IMR-90 (cell line): ENCODE data around the gene CCDC7. TPM values are rescaled to one million over a fixed set of nuclear protein-coding genes. Genes with fewer than 3 reads are reported as not detected.

ENCODE experiments used
- ATAC-seq: fragments of 200-7000 bp; cut with Tn5 transposase; 2 replicates; pipeline ENCODE4 v1.9.1; 2020; ENCODE audit warnings: low read depth, mild to moderate bottlenecking, moderate library complexity
- BruUV-seq: library from RNA; stranded (reverse); fragments of 400-500 nt; replicated peaks from 2 replicates; lab custom pipeline; 2021; lab: Mats Ljungman, UMichigan
- CTCF ChIA-PET: fragments of 300-600 bp; formaldehyde crosslinking; extraction: SDS; loops from one replicate; lab custom pipeline; 2021; ENCODE audit warnings: antibody characterized with exemption; lab: Yijun Ruan, JAX
- POLR2A ChIA-PET: fragments of 300-600 bp; sonication (Branson Sonifier 250); formaldehyde crosslinking; loops from one replicate; lab custom pipeline; 2022; ENCODE audit warnings: antibody characterized with exemption; ENCODE audit not compliant: unreplicated experiment; lab: Charles Lee
- DNase-seq: peaks from one replicate; pipeline ENCODE4 v3.0.0; 2013
- H2AFZ ChIP-seq: replicated peaks from 2 replicates; pipeline ENCODE3; 2013; ENCODE audit warnings: low read length, mild to moderate bottlenecking; ENCODE audit not compliant: poor library complexity
- H2AK5ac ChIP-seq: 2 replicates; pipeline ENCODE4 v1.6.1; 2013; ENCODE audit warnings: low read depth, low read length, inconsistent platforms
- H2AK9ac ChIP-seq: replicated peaks from 2 replicates; pipeline ENCODE3; 2013; ENCODE audit warnings: mild to moderate bottlenecking, low read depth, low read length, moderate library complexity; ENCODE audit not compliant: poor library complexity
- H2BK120ac ChIP-seq: 2 replicates; pipeline ENCODE4 v1.6.1; 2013; ENCODE audit warnings: low read depth, low read length, inconsistent platforms
- H2BK15ac ChIP-seq: 3 replicates; pipeline ENCODE4 v1.6.1; 2013; ENCODE audit warnings: low read depth, low read length, inconsistent platforms
- H2BK20ac ChIP-seq: 2 replicates; pipeline ENCODE4 v1.6.1; 2013; ENCODE audit warnings: low read depth, mild to moderate bottlenecking, inconsistent platforms, low read length, moderate library complexity
- H2BK5ac ChIP-seq: 2 replicates; pipeline ENCODE4 v1.6.1; 2013; ENCODE audit warnings: mild to moderate bottlenecking, low read depth, low read length, inconsistent platforms; ENCODE audit not compliant: poor library complexity, severe bottlenecking
- H3K14ac ChIP-seq: replicated peaks from 2 replicates; pipeline ENCODE4 v1.6.1; 2013; ENCODE audit warnings: low read depth, low read length, inconsistent platforms
- H3K18ac ChIP-seq: 2 replicates; pipeline ENCODE4 v1.6.1; 2013; ENCODE audit warnings: low read depth, low read length, control low read depth
- H3K23ac ChIP-seq: 2 replicates; pipeline ENCODE4 v1.6.1; 2013; ENCODE audit warnings: low read depth, low read length, inconsistent platforms
- H3K27ac ChIP-seq: 2 replicates; pipeline ENCODE4 v1.5.1; 2013; ENCODE audit warnings: mild to moderate bottlenecking, control low read depth, low read length; ENCODE audit not compliant: insufficient read depth
- H3K27me3 ChIP-seq: 2 replicates; pipeline ENCODE4 v1.6.1; 2013; ENCODE audit warnings: low read length; ENCODE audit not compliant: control insufficient read depth, insufficient read depth
- H3K36me3 ChIP-seq: 2 replicates; pipeline ENCODE4 v1.6.1; 2013; ENCODE audit warnings: low read length, mixed read lengths; ENCODE audit not compliant: control insufficient read depth, insufficient read depth
- H3K4ac ChIP-seq: 2 replicates; pipeline ENCODE4 v1.6.1; 2013; ENCODE audit warnings: low read depth, low read length, inconsistent platforms
- H3K4me1 ChIP-seq: 2 replicates; pipeline ENCODE4 v1.6.1; 2013; ENCODE audit warnings: low read length, mixed read lengths; ENCODE audit not compliant: control insufficient read depth, insufficient read depth
- H3K4me2 ChIP-seq: 2 replicates; pipeline ENCODE4 v1.6.1; 2013; ENCODE audit warnings: low read depth, mild to moderate bottlenecking, control low read depth, low read length, moderate library complexity
- H3K4me3 ChIP-seq: 2 replicates; pipeline ENCODE4 v1.5.1; 2013; ENCODE audit warnings: low read depth, mild to moderate bottlenecking, control low read depth, low read length, moderate library complexity; ENCODE audit not compliant: insufficient read depth
- H3K56ac ChIP-seq: 2 replicates; pipeline ENCODE4 v1.6.1; 2013; ENCODE audit warnings: low read length, inconsistent platforms; ENCODE audit not compliant: insufficient read depth; ENCODE audit errors: extremely low read depth
- H3K79me1 ChIP-seq, 2 experiments: 2 replicates each; pipeline ENCODE4 v1.6.1; 2013; ENCODE audit warnings: low read length in 2 of 2, inconsistent platforms in 1 of 2, low read depth in 1 of 2
- H3K9ac ChIP-seq: 2 replicates; pipeline ENCODE4 v1.6.1; 2013; ENCODE audit warnings: low read depth, low read length, control low read depth
- H3K9me1 ChIP-seq: 2 replicates; pipeline ENCODE4 v1.6.1; 2013; ENCODE audit warnings: low read length, inconsistent platforms; ENCODE audit not compliant: insufficient read depth
- H3K9me3 ChIP-seq: 2 replicates; pipeline ENCODE4 v1.6.1; 2013; ENCODE audit warnings: low read length; ENCODE audit not compliant: control insufficient read depth, insufficient read depth
- H4K20me1 ChIP-seq: 2 replicates; pipeline ENCODE4 v1.6.1; 2013; ENCODE audit warnings: low read length, inconsistent platforms; ENCODE audit not compliant: insufficient read depth
- H4K5ac ChIP-seq: 2 replicates; pipeline ENCODE4 v1.6.1; 2013; ENCODE audit warnings: mild to moderate bottlenecking, low read depth, low read length, control low read depth
- H4K8ac ChIP-seq, 2 experiments: 2 replicates each; pipeline ENCODE4 v1.6.1; 2013; ENCODE audit warnings: low read depth in 2 of 2, low read length in 2 of 2, control low read depth in 1 of 2, inconsistent platforms in 1 of 2
- H4K91ac ChIP-seq: 2 replicates; pipeline ENCODE4 v1.6.1; 2013; ENCODE audit warnings: low read depth, low read length, inconsistent platforms; ENCODE audit not compliant: insufficient read depth
- BHLHE40 ChIP-seq: fragments of 150-350 bp; IDR thresholded peaks from 2 replicates; pipeline ENCODE4 v1.6.1; 2016; ENCODE audit warnings: mild to moderate bottlenecking, low read depth, low read length
- CEBPB ChIP-seq: IDR thresholded peaks from 2 replicates; pipeline ENCODE4 v1.6.1; 2012; ENCODE audit warnings: low read depth, low read length, improper control_type of control experiment
- CHD1 ChIP-seq: IDR thresholded peaks from 2 replicates; pipeline ENCODE4 v1.6.1; 2012; ENCODE audit warnings: low read depth, low read length, improper control_type of control experiment
- FOS ChIP-seq: fragments of 150-350 bp; IDR thresholded peaks from 2 replicates; pipeline ENCODE4 v1.6.1; 2016; ENCODE audit warnings: low read depth, low read length
- MAZ ChIP-seq: IDR thresholded peaks from 2 replicates; pipeline ENCODE4 v1.6.1; 2012; ENCODE audit warnings: low read depth, mild to moderate bottlenecking, low read length, improper control_type of control experiment, moderate library complexity, borderline replicate concordance
- MXI1 ChIP-seq: IDR thresholded peaks from 2 replicates; pipeline ENCODE4 v1.6.1; 2012; ENCODE audit warnings: low read depth, mild to moderate bottlenecking, low read length, moderate library complexity, borderline replicate concordance
- NFE2L2 ChIP-seq: fragments of 150-350 bp; IDR thresholded peaks from 2 replicates; pipeline ENCODE4 v1.6.1; 2016; ENCODE audit warnings: low read depth, mild to moderate bottlenecking, low read length
- POLR2A ChIP-seq: IDR thresholded peaks from 2 replicates; pipeline ENCODE4 v1.6.1; 2012; ENCODE audit warnings: mild to moderate bottlenecking, low read depth, low read length
- RAD21 ChIP-seq: IDR thresholded peaks from 2 replicates; pipeline ENCODE4 v1.6.1; 2012; ENCODE audit warnings: low read length, improper control_type of control experiment
- RCOR1 ChIP-seq: IDR thresholded peaks from 2 replicates; pipeline ENCODE4 v1.6.1; 2012; ENCODE audit warnings: mild to moderate bottlenecking, low read length, improper control_type of control experiment; ENCODE audit not compliant: insufficient replicate concordance
- RFX5 ChIP-seq: IDR thresholded peaks from 2 replicates; pipeline ENCODE4 v1.8.0; 2012; ENCODE audit warnings: low read depth, mild to moderate bottlenecking, low read length, moderate library complexity
- USF2 ChIP-seq: fragments of 150-350 bp; IDR thresholded peaks from 2 replicates; pipeline ENCODE4 v1.6.1; 2017; ENCODE audit warnings: mild to moderate bottlenecking, antibody characterized with exemption, low read length, low read depth
- WGBS, 2 experiments: methylation state at CpG; one replicate each; pipeline versions ENCODE4 v1.1.5 to v1.1.7; 2013; ENCODE audit warnings: missing lambda C conversion rate in 2 of 2; ENCODE audit not compliant: insufficient read length in 1 of 2; ENCODE audit errors: extremely low coverage in 2 of 2; 5-methylcytosine and 5-hydroxymethylcytosine counted together
- dilution Hi-C: fragments of 300-500 bp; cut with HindIII; formaldehyde crosslinking; loops from one replicate; pipeline ENCODE4 v1.14.3; 2018; ENCODE audit warnings: low sequenced_read_pairs; ENCODE audit not compliant: unreplicated experiment
- in situ Hi-C: fragments of 300-500 bp; cut with MboI; formaldehyde crosslinking; loops from 3 replicates; pipeline ENCODE4 v1.14.3; 2019; ENCODE audit warnings: low sequenced_read_pairs, inconsistent platforms, mixed read lengths
- intact Hi-C: fragments of 100-400 bp; cut with micrococcal nuclease; formaldehyde crosslinking; loops from 2 replicates; pipeline ENCODE4 v1.10.0; 2022
- polyA plus RNA-seq, 3 experiments: library from polyadenylated mRNA; depleted of rRNA; stranded (reverse); fragments of >200 nt; gene quantifications; 2 replicates each; pipeline ENCODE4 v1.2.3, GENCODE V29; 2012; ENCODE audit warnings: low replicate concordance in 1 of 3
- total RNA-seq: library from RNA; depleted of rRNA; stranded (reverse); fragments of >200 nt; gene quantifications from 2 replicates; pipeline ENCODE4 v1.2.3, GENCODE V29; 2012
- TF ChIP-seq, protein P1 (sequence below): fragments of 150-350 bp; IDR thresholded peaks from 2 replicates; pipeline ENCODE4 v1.6.1; 2016; ENCODE audit warnings: low read depth, mild to moderate bottlenecking, low read length, moderate library complexity, borderline replicate concordance
- TF ChIP-seq, protein P2 (sequence below): conservative IDR thresholded peaks from 2 replicates; pipeline ENCODE4 v1.5.1; 2012; ENCODE audit warnings: mild to moderate bottlenecking, low read depth, low read length, improper control_type of control experiment

CCDC7 gene
- total and polyA plus RNA-seq, 2 of the 4 experiments (the other 2 are of a cell fraction): 0.74 to 4.3 TPM

DNA sequence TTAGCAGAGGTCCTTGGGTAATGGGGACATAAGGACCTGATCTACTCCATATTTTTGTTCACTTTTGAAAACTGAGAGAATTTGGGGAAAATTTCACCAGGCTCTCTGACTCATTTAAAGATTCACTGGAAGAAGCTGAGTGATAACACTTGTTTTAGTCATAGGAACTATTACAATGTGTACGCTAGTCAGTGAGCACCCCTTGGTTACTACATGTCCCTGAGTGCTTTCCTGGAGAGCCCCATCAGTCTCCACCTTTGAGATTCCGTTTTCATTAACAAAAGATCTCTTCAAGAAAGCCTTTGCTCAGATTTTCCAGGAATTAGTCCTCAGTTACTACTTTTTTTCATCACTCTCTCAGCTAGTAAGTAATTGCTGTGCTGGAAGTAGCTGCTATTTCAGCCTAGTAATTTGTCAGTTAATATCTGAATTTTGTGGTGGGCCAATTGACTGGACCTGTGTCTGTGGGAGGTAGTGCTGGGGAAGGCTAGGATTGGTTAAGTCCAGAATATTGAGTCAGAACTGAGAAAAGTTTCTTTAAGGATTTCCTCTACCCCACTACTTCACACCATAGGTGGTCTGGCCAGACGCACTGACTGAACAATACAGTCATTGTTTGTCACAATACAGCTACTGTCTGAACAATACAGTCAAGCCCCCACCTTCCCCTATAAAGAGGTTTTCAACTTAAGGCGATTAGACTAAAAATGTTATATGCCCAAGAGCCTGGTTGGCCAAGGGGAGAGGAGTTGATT, 235.0 kb downstream of the CCDC7 start:
- H3K9me3 ChIP-seq: peaks cover 2% of the 10 kb centered on the region; the same call in 1 of the 2 replicates
- no peaks in the 10 kb centered on the region for H3K79me1 ChIP-seq
- H3K4ac ChIP-seq: no peak overlapping the region
- H2AFZ ChIP-seq: no peak overlapping the region
- BruUV-seq: no TSS peak
- in situ Hi-C loops (no loop called here), dilution Hi-C loops (no loop called here), intact Hi-C loops (no loop called here)
- H2AK5ac ChIP-seq: no peak overlapping the region
- H4K91ac ChIP-seq: no peak overlapping the region
- H3K56ac ChIP-seq: no peak overlapping the region
- ATAC-seq: no peak
- no peaks in the 10 kb centered on the region for H3K9me1 ChIP-seq
- WGBS, 2 experiments: 88% methylated on average over 1 of the region's 4 CpGs; no CpG with 5 or more reads in 1 of the 2 experiments
- H2AK9ac ChIP-seq: no peak overlapping the region
- no peak overlapping the region for H3K27ac ChIP-seq
- H3K36me3 ChIP-seq: no peaks in the 10 kb centered on the region
- H4K20me1 ChIP-seq: no peaks in the 10 kb centered on the region
- no peak overlapping the region for H2BK5ac ChIP-seq
- no peak overlapping the region for H2BK20ac ChIP-seq
- H3K27me3 ChIP-seq: no peaks in the 10 kb centered on the region; the same call in 1 of the 2 replicates
- no peak for TF ChIP-seq BHLHE40
- TF ChIP-seq RCOR1: no peak
- TF ChIP-seq MAZ: no peak
- TF ChIP-seq RFX5: no peak
- no peak for TF ChIP-seq CEBPB
- no peak for TF ChIP-seq NFE2L2
- no peak for TF ChIP-seq CHD1
- TF ChIP-seq, protein P1, sequence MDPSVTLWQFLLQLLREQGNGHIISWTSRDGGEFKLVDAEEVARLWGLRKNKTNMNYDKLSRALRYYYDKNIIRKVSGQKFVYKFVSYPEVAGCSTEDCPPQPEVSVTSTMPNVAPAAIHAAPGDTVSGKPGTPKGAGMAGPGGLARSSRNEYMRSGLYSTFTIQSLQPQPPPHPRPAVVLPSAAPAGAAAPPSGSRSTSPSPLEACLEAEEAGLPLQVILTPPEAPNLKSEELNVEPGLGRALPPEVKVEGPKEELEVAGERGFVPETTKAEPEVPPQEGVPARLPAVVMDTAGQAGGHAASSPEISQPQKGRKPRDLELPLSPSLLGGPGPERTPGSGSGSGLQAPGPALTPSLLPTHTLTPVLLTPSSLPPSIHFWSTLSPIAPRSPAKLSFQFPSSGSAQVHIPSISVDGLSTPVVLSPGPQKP: no peak
- no peak for TF ChIP-seq USF2
- no peak for TF ChIP-seq RAD21
- TF ChIP-seq POLR2A: no peak
- no peak for TF ChIP-seq MXI1
- TF ChIP-seq, protein P2, sequence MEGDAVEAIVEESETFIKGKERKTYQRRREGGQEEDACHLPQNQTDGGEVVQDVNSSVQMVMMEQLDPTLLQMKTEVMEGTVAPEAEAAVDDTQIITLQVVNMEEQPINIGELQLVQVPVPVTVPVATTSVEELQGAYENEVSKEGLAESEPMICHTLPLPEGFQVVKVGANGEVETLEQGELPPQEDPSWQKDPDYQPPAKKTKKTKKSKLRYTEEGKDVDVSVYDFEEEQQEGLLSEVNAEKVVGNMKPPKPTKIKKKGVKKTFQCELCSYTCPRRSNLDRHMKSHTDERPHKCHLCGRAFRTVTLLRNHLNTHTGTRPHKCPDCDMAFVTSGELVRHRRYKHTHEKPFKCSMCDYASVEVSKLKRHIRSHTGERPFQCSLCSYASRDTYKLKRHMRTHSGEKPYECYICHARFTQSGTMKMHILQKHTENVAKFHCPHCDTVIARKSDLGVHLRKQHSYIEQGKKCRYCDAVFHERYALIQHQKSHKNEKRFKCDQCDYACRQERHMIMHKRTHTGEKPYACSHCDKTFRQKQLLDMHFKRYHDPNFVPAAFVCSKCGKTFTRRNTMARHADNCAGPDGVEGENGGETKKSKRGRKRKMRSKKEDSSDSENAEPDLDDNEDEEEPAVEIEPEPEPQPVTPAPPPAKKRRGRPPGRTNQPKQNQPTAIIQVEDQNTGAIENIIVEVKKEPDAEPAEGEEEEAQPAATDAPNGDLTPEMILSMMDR: no peak
- TF ChIP-seq FOS: no peak
- no peak overlapping the region for H4K5ac ChIP-seq
- H3K23ac ChIP-seq: no peak overlapping the region
- H3K14ac ChIP-seq: no peak overlapping the region
- no peak overlapping the region for H4K8ac ChIP-seq
- H3K9ac ChIP-seq: no peak overlapping the region
- no peak overlapping the region for H3K18ac ChIP-seq
- H3K4me1 ChIP-seq: no peaks in the 10 kb centered on the region
- H2BK15ac ChIP-seq: no peak overlapping the region
- no peak overlapping the region for H2BK120ac ChIP-seq
- CTCF ChIA-PET: no interaction called here
- H3K4me2 ChIP-seq: no peak overlapping the region
- POLR2A ChIA-PET: no interaction called here
- DNase-seq: no peak
- no peak overlapping the region for H3K4me3 ChIP-seq
